Right lobe of liver (tissue), 4 donors: Measurements from ENCODE around the gene HYDIN.

ENCODE experiments used
- POLR2A ChIP-seq: fragments of 450-650 bp; IDR thresholded peaks from one replicate; pipeline ENCODE4 v1.6.1; 2017; ENCODE audit warnings: antibody characterized with exemption, mild to moderate bottlenecking
- TF ChIP-seq, protein P1 (sequence below), 4 donors: fragments of 200-600 bp in 3 of 4; fragments of 450-650 bp in 1 of 4; IDR thresholded peaks; one replicate each; pipeline versions ENCODE4 v1.5.1 to v1.8.0; 2016 to 2022; ENCODE audit warnings: antibody characterized with exemption in 4 of 4, mild to moderate bottlenecking in 2 of 4
- donor health status: DM: no; HTN: no; CAD: no.
- donor health status: DM: no; HTN: no; CAD: no.
- donor health status: DM: no; HTN: yes; CAD: no.

DNA sequence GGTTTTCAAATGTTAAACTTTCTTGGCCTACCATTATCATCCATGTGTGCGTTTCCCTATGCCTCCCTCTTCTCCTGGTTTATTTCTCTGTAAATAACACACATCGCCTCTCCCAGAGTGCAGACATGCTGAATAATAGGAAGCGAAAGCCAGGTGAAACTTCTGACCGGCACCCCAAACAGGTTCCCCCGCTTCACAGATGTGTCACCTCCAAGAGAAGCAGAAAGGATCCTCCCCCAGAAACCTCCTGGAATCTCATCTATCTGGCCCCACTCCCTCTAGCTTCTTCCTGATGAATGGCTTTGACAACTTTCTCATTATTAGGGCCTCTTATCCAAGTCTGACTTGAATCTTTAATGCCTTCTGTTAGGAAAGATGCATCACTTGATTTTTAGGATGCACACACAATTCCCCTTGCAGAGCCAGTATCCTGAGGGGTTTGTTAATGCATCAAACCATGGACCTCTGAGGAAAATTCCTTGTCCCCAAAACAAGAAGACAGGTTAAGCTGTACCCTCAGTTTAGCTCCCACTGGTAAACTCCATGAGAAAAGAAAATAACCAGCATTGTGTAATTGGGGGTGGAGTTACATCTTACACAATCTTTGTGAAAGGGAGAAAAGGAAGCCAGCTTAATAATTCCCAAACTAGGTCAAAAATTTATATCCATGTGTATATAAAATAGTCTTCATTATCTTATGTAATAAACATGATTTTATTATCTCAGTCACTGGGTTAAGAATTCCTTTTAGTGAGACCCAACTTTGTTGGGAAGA, 20.1 kb upstream of the HYDIN start:
- TF ChIP-seq, protein P1, sequence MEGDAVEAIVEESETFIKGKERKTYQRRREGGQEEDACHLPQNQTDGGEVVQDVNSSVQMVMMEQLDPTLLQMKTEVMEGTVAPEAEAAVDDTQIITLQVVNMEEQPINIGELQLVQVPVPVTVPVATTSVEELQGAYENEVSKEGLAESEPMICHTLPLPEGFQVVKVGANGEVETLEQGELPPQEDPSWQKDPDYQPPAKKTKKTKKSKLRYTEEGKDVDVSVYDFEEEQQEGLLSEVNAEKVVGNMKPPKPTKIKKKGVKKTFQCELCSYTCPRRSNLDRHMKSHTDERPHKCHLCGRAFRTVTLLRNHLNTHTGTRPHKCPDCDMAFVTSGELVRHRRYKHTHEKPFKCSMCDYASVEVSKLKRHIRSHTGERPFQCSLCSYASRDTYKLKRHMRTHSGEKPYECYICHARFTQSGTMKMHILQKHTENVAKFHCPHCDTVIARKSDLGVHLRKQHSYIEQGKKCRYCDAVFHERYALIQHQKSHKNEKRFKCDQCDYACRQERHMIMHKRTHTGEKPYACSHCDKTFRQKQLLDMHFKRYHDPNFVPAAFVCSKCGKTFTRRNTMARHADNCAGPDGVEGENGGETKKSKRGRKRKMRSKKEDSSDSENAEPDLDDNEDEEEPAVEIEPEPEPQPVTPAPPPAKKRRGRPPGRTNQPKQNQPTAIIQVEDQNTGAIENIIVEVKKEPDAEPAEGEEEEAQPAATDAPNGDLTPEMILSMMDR (IDR thresholded peaks at IDR 0.05): no peak
- no peak for TF ChIP-seq POLR2A
